Measurements from ENCODE around the gene FAHD2A.
"Not testable (repeated sequence)": the region's sequence is repeated elsewhere in the genome, so short reads cannot be mapped to it uniquely, and the experiment has no call there.

Gene FAHD2A

GRCh38 chr2:95389245-95390119 lies 13.0 kb upstream of the FAHD2A start:
- peak in 33 of 56 donors; percentile 5 to 72 (median 30) for DNase-seq

- no peak for DNase-seq
These were observed 12.1 kb upstream of the FAHD2A start for GRCh38 chr2:95390272-95390880.

- no peak for DNase-seq
These were observed 11.6 kb upstream of the FAHD2A start for GRCh38 chr2:95390881-95391321.

GRCh38 chr2:95391641-95392310 lies 10.7 kb upstream of the FAHD2A start:
- DNase-seq, result no peak

GRCh38 chr2:95392320-95392719 lies 10.2 kb upstream of the FAHD2A start:
- DNase-seq, result no peak

- no peak for DNase-seq
These were observed 9.6 kb upstream of the FAHD2A start for GRCh38 chr2:95392730-95393455.

- no peak for DNase-seq
These were observed 8.6 kb upstream of the FAHD2A start for GRCh38 chr2:95393901-95394300.

GRCh38 chr2:95399061-95399460 lies 3.4 kb upstream of the FAHD2A start:
- no peak for DNase-seq

- DNase-seq, result no peak
These were observed 1.0 kb upstream of the FAHD2A start for GRCh38 chr2:95401480-95401879.

GRCh38 chr2:95402004-95402369 lies 521 bp upstream of the FAHD2A start:
- not testable (repeated sequence) for DNase-seq

- DNase-seq, result peak in 36 of 56 donors; percentile 10 to 62 (median 30)
These were observed 755 bp downstream of the FAHD2A start for GRCh38 chr2:95403204-95403721.

- DNase-seq, result not testable (repeated sequence)
These were observed 1.3 kb downstream of the FAHD2A start for GRCh38 chr2:95403824-95404223.

GRCh38 chr2:95404676-95405075 lies 2.2 kb downstream of the FAHD2A start:
- not testable (repeated sequence) for DNase-seq

- not testable (repeated sequence) for DNase-seq
These were observed 8.7 kb downstream of the FAHD2A start for GRCh38 chr2:95411239-95411638.

GRCh38 chr2:95414015-95414594 lies 11.6 kb downstream of the FAHD2A start:
- peak; percentile 12 to 92 (median 73) for DNase-seq

GRCh38 chr2:95415138-95415537 lies 12.6 kb downstream of the FAHD2A start:
- not testable (repeated sequence) for DNase-seq

- DNase-seq, result not testable (repeated sequence)
These were observed 13.1 kb downstream of the FAHD2A start for GRCh38 chr2:95415561-95415960.

GRCh38 chr2:95427196-95427867 lies 24.8 kb downstream of the FAHD2A start:
- not testable (repeated sequence) for DNase-seq

GRCh38 chr2:95429748-95430467 lies 27.4 kb downstream of the FAHD2A start:
- not testable (repeated sequence) for DNase-seq

Data from amygdala (tissue), 56 donors.